HG03432 (cell line): ENCODE data around the gene SLC9A7.
"Not testable (repeated sequence)": the region's sequence is repeated elsewhere in the genome, so short reads cannot be mapped to it uniquely, and the experiment has no call there.

ENCODE experiments used
- ATAC-seq: cut with Tn5 transposase; IDR thresholded peaks from one replicate; pipeline ENCODE4 v1.9.1; 2021; ENCODE audit warnings: mild to moderate bottlenecking, moderate library complexity; ENCODE audit not compliant: unreplicated experiment

Gene SLC9A7

DNA sequence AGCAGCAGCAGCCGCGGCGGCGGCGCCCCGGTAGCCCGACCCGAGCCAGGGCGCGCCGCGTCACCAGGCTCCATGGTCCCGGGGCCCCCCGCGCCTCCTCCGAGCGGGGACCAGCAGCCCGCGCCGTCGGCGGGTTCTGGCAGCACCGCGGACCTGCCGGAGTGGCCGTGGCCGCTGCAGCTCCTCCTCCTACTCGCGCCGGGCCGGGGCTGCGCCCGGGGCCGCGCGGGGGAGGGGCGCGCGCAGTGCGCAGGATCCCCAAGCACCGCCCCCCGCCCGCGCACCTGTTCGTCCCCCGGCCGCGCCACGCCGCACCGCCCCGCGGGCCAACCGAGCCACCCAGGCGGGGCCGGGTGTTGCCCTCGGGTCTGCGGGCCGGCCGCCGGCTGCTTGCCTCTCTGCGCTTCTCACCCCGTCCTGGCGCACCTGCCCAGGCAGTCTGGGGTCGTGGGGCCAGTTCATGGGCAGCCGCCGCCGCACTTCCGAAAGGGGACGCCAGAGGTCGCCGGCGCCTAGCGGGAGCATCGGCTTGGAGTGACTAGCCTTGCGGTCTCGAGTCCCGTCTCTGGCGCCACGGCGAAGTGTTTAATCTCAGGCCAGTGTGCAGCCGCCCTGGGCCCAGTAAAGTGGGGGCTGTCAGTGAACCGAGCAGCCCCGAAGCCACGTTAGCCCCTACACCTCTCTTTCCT, at the start of gene SLC9A7:
Gene SLC9A7, minus strand, starts transcription at position 163 of the 689 bp plus-strand sequence. Its CDS starts 89 bp downstream, at position 74.
- ATAC-seq = peak; percentile 77

DNA sequence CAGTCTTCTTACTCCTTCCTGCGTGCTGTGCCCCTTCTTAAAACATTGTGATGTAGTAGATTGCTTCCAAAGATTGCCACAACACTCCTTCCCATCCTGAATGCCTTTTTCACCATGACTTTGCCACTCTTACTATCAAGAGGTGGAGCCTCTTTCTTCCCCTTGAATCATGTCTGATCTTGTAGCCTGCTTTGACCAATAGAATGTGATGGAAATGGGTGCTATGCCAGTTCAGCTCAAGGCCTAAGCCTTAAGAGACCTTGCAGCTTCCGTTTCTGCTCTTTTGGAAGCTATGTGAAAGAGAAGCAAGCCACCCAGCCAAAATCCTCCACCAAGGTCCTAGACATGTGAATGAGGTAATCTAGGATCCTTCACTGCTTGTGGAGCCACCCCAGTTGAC, 46.4 kb upstream of the SLC9A7 start:
- no peak for ATAC-seq

DNA sequence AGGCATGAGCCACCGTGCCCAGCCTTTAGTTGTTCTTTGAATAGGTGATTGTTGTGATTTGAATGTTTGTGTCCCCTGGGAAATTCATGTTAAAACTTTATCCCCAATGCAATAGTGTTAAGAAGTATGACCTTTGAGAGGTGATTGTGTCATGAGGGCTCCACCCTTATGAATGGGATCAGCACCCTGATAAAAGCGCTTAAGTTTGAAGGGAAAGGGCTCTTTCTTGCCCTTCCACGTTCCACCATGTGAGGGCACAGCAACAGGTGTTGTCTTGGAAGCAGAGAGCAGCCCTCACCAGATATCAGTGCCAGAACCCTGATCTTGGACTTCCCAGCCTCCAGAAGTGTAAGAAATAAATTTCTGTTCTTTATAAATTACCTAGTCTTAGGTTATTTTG, 44.2 kb upstream of the SLC9A7 start:
- no peak for ATAC-seq

DNA sequence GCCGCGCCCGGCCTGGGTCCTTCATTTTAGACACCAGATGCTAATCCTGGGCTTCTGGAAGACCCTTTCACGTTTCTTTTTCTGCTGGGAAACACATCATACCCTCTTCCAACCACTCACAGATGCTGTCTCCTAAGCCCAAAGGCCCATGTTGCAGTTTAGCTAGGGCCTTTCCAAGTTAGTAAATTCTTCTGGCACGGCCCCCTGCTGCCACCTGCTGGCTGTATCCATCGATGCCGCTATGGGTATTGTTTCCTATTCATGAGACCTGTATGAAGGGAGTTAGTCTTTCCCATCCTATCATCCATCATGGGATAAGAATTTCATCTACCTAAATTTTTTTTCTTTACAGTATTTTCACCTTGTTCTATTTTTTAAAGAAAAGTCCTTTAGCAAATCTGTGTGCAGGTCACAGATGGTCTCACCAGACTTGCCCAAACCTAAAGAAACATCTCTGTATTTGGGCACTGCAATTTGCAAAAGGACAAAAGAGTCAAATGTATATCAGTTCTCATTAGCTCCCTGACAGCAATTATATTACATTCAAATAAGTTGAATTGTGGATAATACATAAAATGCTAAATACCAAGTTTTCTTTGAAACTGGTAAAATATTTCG, 37.8 kb upstream of the SLC9A7 start:
- no peak for ATAC-seq

DNA sequence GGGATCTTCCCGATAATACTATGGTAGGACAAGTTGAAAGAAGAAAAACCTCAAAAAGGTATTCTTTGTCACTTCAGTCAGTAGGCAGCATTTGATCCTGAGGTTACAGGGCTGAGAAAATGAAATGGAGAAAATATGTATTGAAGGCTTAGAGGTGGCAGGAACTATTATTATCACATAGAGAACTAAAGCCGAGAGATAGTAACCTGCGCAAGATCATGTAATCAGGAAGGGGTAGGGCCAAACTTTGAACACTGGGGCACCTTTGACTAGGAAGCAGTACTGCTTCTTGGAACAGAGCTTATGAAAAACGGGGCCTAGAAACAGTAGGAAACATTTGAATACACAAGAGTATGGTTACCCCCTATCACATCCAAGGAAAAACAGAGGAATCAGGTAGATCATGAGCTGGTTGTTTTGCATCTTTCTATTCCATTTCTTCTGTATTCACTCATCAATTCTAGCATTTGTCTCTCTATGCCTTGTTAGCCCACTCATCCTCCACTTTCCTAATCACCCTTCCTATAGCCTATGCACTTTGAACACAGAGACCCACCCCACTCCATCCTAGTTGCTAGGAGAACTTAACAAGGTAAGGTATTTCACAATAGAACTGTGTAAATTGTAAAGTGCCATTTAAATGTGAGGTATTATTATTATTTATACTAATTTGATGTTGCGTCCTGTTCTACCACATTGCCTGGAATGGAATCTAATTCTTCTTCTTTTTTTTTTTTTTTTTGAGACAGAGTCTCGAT, 34.6 kb upstream of the SLC9A7 start:
- no peak for ATAC-seq

DNA sequence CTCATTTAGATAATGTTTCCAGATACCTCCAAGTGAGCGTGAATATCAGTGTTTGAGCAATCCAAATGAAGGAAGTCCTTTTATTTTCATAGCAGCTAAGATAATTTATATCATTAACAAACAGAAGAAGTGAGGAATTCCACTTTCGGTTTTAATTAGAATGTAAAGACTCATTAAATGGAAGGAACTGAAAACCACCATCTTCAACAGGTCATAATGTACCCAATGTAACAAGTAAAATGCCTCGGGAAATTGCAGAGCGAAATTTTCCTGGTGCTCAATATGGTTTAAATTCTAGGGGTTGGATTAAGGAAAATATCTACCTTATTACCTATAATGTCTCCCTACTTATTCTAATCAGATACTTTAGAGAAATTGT, 33.9 kb upstream of the SLC9A7 start:
- ATAC-seq = no peak

DNA sequence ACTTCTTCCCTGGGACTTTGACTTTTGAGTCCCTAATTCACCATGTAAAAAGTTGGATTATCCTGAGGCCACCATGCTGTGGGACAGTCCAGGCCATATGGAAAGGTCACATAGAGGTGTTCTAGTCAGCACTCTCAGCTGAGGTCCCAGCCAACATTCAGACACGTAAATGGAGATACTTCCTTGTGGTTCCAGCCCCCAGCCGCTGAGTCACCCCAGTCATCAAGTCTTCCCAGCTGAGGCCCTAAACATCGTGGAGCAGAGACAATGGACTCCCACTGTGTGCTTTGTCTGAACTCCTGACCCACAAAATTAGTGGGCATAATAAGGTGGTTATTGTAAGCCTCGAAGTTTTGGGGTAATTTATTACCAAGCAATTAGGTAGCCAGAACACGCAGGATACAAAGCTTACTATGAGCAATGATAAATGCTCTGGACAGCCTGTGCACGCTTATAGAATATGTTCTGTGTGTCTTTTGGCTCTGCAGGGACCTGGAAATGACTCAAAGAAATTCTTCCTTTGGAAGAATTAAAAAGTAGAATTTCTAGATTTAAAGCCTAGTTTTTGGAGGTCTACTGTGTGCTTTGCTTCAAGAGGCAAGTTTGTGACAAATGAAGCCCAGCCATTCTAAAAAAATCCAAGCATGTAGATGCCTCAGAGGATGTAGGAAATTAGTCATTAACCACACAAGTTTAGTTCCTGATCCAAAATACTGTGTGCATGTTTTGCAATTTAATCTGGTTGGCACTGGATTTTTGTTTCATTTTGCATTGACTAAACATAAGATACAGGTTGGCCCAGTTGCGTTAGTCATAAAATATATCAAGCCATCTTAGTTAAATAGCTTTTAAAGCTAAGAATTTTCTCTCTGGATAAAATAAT, 33.2 kb upstream of the SLC9A7 start:
- ATAC-seq = no peak

DNA sequence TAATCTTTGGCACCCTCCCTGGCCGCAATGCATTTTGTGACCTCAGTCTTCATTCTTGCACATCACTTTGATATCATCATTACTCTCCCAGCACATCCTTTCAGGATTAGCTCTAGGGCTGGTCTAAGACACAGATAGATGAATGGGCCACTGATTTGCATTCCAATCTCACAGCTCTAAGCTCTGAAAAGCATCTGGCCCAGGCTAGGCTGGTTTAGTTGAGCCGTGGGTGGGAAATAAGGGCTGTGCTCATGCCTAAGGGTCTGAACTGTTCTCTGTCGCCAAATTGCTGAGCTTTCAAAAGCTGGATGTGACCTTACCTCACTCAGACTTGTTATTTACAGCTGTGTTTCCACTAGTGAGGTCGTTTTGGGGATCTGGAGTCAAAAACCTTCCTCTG, 30.0 kb upstream of the SLC9A7 start:
- no peak for ATAC-seq

DNA sequence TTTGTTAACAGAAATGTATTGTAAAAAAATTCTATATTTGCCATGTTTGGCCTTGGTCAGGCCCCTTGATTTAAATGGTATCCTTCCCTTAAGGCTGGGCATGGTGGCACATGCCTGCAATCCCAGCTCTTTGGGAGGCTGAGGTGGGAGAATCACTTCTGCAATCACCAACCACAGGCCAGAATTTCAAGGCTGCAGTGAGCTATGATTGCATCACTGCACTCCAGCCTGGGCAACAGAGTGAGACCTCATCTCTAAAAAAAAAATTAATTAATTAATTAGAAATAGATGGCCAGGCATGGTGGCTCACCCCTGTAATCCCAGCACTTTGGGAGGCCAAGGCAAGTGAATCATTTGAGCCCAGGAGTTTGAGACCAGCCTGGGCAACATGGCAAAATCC, 25.5 kb upstream of the SLC9A7 start:
- not testable (repeated sequence) for ATAC-seq

DNA sequence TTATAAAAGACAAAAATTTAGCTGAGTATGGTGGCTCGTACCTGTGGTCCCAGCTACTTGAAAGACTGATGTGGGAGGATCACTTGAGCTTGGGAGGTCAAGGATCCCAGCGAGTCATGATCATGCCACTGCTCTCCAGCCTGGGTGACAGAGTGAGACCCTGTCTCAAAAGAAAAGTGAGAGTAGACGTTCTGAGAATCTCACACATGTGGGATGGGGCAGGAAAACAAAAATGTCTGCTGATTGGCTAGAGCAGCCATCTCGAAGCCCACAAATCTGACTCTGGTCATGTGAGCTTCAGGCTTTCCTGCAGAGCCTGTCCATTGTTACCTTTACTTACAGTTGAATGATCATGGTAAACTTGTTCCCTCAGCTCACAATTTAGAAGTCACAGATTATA, 23.1 kb upstream of the SLC9A7 start:
- no peak for ATAC-seq

DNA sequence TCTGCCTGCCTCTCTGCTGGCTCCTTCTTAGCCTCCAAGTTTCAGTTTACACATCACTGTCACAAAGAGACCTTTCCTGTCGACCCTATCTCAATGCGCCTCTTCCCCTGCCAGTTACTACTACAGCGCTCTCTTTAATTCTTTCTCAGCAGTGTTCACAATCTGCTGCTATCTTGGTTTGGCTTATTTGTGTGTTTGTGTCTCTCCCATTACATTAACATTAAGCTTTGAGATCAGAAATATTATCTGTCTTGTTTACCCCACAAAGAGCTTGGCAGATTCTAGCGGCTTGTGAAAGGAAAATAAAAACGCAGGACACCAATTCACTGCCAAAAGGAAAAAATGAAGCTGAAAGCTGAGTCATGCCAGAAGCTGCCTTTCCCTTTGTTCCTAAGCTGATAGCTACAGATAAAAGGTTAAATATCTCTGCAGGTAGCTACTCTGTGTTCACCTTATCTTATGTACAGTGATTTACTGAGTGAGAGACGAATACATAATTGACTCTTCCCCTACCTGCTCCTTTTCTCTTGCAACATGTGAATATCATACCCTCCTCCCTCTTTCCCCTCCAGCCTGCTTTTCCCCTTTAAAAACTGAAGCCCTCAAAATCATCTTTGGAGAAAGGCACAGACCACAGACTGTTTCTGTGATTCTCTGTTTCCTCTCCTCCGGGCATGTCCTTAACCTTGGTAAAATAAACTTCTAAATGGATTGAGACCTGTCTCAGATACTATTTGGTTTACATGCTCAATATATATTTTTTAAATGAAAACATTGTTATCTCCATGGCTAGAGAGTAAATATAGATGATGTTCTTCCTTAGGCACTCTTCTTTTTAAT, 19.3 kb upstream of the SLC9A7 start:
- ATAC-seq = no peak

DNA sequence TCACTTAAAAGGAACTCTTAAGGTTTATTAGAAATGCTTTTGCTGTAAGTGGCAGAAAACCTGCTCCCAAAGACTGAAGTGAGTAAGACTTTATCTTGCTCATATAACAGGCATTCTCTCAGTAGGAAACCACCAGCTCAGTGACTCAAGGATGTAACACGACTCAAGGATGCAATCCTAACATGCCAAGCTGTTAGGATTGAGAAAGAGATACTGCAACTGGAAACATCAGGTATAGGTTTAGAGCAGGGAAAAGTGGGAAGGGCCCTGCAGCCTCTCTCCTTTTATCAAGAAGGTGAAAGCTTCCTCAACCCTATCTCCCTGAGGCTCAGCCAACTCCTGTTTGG, 11.9 kb upstream of the SLC9A7 start:
- ATAC-seq = no peak

DNA sequence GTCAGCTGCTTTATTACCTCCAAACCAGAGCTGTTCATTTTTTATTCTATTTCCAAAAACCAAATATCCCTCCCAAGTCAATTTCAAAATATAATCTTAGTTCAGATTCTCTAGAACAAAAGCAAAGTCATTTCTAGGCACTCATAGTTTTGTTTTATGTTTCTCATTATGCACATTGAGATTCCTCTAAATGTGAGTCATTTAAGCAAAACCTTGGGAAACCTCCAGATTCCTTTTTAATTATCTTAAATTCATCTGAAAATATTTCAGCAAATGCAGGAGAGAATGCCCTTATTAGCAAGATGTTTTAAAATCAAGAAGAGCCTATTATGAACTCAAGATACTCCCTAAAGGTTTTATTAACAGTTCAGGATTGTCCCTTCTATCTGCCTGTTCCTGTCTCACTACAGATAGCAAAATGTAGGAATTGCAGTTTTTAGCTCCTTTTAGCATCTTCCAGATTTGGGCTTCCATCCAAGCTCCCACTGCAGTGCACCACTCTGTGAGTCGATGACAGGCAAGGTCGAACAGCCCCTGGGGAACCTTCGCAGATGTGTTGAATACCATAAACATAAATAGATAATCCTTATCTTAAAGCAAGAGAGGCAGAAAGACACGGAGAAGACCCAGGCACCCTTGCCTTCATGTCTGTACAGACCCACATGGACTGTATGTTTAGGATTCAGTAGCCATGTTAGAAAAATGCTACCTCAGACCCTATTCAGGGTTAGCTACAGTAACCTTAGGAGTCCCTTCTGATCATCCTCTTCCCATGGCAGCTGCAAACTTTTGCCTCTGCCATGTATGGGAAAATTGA, 11.3 kb upstream of the SLC9A7 start:
- ATAC-seq = no peak

DNA sequence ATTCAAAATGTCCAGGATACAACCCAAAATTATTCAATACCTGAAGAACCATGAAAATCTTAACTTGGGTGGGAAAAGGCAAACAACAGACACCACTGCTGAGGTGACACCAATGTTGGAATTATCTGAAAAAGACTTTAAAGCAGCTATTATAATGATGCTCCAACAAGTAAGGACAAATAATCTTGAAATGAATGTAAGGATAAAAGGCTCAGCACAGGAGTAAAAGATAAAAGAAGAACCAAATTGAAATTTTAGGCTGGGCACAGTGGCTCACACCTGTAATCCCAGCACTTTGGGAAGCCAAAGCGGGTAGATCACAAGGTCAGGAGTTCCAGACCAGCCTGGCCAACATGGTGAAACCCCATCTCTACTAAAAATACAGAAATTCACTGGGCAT, 4.0 kb upstream of the SLC9A7 start:
- no peak for ATAC-seq

DNA sequence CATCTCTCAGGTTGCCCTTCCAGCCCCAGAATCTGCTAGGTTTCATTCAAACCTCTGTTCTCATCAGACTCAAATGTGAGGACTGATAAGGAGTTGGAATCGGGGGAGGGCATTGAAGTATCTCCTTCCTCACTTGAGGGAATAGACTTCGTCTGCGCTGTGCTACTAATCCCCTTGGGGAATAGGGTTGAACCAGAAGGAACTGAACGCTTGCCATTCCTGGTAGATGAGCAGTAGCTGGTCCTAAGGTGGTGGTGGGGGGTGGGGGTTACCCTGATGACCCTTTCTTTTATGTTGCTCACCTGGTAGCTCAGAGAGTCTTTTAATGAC, 692 bp upstream of the SLC9A7 start:
- no peak for ATAC-seq

DNA sequence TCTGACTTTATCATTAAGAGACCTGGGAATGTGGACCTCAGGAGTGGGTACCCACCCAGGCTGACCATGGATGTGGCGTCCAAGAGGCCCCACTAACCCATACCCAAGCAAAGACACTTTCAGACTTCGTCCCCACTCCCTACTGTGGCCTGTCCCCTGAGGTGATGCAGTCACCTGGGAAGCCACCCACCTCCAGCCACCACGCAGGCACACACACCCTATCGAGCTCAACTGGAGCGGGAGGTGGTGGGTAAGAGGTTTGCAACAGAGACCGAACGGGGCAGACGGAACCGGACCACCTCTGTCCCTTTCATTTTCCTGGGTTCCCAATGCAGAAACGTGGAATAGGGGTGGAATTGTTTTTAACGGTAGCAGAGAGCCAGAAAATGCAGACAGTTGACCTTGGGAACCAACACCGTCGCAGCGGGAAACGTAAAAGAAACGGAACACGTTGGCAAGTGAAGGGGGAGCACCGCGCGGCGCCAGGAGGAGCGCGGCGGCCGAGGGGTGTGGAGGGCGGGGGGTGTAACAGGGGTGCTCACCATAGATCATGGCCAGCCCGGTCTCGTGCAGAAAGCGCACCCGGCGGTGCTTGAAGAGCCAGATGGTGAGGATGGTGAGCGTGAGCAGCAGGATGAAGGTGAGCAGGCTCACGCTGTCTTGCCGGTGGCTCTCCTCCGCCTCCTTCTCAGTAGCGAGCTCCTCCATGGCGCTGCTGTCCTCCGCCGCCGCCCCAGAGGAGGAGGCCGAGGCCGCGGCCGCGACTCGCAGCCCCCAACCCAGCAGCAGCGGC, 559 bp downstream of the SLC9A7 start:
- ATAC-seq = peak; percentile 18

DNA sequence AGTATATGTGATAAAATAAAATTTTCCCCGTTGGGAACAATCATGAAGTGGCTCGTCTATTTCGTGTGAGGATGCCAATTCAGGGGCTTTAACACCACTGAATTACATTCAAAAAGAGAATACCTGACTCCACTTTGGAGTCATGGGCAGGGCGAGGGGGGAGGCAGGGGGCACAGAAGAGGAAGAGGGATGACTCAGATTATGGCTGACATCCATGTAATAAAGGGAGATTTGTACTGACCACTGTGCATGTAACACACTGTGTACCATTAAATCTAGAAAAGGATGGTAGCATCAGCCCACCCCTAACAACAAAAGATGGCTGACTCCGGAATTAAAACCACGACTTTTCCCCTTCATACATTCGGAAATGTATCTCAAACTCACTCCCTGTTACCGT, 1.3 kb downstream of the SLC9A7 start:
- no peak for ATAC-seq

DNA sequence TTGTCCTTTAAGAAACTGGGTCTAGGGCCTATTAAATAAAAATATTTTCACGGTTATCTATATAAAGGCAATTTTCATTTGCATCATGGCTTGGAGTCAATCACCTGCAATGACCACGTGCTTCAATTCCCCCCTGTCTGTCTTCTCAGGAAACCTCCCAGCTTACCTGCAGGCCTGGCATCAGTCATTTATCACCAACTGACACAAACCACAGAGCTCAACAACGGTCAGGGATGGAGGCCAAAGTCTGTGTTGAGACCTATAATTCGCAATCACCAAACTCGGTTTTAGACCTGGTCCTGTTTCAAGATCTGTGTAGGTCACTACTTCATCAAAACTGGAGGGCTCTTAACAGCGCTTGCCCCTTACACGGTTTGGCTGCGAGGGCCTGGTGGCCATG, 1.9 kb downstream of the SLC9A7 start:
- ATAC-seq = no peak

DNA sequence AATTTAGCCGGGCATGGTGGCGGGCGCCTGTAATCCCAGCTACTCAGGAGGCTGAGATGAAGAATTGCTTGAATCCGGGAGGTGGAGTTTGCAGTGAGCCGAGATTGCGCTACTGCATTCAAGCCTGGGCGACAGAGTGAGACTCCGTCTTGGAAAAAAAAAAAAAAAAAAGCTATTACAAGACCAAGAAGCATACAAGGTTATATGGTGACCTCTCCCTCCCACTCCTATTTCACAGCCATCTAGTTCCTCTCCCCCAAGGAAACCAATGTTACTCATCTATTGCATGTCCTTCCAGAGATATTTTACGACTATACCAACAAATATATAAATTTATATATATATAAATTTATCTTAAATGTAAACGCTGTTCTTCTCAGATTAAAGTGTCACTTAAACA, 3.2 kb downstream of the SLC9A7 start:
- no peak for ATAC-seq
